ENCODE data around the gene ASTN2.

Gene ASTN2

DNA sequence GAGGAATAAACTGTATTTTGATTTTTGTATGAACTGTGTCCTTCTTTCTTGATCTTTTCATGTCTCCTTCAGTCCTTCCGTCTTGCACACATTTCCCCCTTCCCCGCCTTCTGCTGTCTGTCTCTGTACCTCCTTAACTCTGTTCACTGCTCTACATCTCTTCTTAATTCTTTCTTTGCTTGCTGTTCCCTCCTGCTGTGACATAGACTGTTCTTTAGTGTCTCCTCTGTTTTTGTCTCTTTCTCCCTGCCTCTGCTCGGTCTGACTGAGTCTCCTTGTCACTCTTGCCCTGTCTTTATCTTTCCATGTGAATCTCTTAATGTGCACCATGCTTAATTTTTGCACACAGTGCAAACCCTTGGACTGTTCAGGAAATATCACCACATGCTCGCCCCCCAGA is 614.8 kb downstream of the ASTN2 start:
- no peak for DNase-seq (ENCODE audit: low read depth)

DNA sequence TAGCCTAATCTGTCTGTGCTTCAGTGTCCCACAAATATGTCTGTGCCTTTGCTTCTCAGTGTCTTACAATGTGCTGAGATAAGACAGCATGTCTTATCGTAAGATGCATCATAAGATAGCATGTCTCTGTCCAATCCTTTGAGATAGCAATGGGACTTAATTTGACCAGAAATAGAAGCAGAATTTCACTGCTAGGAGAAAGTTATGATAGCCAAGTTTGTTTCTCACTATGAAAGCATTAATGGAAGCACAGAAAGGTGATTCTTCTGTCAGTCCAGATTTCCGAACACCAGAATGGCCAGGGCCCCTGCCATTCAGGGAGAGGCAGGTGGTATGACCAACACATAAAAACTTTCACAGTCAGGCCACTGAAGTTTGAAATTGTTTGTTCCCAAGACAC is 616.3 kb downstream of the ASTN2 start:
- no peak for DNase-seq (ENCODE audit: low read depth)

DNA sequence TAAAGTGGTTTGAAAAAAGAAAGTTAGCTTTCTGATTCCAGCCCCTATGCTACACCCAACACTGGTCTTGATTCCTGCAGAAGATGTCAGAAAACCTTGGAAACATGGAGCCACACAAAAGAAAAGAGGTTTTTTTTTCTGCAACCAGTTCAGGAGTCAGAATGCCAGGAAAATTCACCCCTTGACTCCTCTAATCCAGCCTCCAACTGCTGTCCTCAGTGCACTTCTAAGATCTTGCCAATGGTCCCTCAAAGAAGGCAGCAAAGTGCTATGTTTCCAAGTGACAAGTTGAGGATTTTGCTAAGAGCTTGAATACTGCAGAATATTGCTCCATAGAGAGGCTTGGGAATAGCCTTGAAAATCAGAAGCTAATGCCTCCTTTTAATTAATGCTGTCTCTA is 617.6 kb downstream of the ASTN2 start:
- no peak for DNase-seq (ENCODE audit: low read depth)

DNA sequence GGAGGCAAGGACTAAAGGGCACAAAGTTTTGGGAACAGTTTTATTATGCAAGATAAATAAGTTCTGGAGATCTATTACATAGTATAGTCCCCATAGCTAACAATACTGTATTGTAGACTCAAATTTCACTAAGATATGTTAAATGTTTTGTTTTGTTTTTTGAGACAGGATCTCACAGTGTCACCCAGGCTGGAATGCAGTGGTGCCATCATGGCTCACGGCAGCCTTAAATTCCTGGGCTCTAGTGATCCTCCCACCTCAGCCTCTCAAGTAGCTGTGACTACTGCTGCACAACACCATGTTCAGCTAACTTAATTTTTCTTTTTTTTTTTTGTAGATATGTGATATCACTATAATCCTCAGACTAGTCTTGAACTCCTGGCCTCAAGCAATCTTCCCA is 618.2 kb downstream of the ASTN2 start:
- no peak for DNase-seq (ENCODE audit: low read depth)

DNA sequence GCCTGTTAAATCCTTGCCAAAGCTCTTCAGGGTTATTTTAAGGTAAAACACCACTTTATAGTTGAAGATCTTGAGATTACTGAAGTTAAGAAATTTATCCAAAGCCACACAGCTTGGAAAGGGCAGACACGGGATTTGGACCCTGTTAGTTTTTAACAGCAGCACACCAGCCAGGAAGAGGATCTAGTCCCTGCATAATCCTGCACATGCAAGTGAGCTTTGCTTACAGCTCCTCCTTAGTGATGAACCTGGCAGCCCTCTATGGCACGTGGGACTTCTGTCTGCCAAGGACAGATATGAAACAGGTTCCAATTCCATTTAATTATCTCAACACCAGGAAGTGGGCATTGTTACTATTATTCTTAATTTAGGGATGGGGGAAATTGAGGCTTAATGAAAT is 619.0 kb downstream of the ASTN2 start:
- DNase-seq (ENCODE audit: low read depth), result no peak

DNA sequence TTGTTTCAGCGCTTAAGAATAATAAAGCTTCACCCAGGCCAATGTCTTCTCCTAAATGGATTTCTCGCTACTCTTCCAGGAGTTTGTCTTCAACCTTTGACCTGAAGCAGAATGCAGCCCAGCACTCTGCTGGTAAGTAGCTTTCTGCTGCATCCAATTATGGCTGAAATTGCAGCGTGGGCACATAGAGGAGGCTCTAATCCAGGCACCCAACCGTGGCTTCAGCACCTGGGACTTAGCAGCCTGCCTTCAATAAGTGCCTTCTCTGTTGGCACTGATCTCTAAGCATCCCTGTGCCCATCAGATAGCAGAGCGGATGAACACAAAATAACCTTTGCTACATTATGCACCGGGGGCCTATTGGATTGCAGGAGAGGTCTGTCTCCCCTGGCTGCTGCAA is 622.6 kb downstream of the ASTN2 start:
- no peak for DNase-seq (ENCODE audit: low read depth)

DNA sequence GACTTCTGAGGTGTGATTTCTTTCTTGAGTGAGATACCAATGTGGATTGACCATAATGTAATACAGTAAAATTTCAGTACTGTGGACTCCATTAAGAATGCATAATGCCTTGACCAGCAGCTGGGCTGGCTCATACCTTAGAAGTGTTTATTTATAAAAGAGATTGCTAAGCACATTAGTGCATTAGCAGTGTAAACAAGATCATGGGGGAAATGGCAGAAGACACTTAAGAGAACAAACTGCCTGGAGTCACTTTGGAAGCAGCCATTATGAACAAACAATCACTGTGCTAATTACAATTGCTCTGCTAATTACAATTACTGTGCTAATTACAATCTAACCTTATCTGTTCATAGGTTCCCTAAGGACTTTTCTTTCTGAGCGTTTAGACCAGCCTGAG is 623.5 kb downstream of the ASTN2 start:
- DNase-seq (ENCODE audit: low read depth), result no peak

DNA sequence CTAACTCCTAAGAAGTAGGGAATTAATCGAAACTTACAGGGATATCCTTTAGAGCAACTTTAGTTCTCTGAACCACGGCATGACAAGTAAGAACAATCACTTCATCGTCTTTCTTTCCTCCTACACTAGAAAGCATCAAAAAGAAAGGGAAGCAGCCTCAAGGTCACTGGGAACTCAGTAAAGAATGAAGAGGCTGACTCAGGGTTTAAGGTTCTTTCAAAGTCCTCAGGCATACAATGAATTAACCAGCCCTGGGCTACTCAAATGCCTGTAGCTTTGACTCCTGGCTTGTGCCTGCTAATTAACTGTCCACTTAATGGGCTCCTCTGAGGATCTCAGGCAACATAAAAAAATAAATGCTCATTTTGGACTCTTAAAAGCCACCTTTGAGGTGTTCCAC is 625.8 kb downstream of the ASTN2 start:
- DNase-seq (ENCODE audit: low read depth), result no peak

DNA sequence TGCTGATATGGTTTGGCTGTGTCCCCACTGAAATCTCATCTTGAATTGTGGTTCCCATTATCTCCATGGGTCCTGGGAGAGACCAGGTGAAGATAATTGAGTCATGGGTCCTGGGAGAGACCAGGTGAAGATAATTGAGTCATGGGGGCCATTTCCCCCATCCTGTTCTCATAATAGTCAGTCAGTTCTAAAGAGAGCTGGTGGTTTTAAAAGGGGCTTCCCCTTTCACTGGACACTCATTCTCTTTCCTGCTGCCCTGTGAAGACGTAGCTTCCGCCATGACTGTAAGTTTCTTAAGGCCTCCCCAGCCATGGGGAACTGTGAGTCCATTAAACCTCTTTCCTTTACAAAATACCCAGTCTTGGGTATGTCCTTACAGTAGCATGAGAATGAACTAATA is 628.1 kb downstream of the ASTN2 start:
- no peak for DNase-seq (ENCODE audit: low read depth)

DNA sequence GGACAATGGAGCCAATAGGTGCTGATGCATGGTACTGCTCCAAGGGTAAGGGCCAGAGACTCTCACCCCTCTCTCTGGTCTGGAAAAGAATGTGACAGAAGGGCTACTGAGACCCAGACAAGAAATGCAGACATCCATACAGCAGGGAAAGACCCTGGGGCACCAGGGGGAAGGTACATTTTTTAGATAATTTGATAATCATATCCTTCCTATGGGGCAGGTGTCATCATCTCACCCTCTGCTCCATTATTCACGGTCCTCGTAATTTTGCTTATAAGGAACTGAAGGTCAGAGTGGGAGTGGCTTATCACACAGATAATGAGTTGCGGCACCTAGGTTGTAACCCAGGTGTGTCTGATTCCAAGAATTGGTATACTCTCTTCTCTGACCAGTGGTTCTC is 637.7 kb downstream of the ASTN2 start:
- no peak for DNase-seq (ENCODE audit: low read depth)

DNA sequence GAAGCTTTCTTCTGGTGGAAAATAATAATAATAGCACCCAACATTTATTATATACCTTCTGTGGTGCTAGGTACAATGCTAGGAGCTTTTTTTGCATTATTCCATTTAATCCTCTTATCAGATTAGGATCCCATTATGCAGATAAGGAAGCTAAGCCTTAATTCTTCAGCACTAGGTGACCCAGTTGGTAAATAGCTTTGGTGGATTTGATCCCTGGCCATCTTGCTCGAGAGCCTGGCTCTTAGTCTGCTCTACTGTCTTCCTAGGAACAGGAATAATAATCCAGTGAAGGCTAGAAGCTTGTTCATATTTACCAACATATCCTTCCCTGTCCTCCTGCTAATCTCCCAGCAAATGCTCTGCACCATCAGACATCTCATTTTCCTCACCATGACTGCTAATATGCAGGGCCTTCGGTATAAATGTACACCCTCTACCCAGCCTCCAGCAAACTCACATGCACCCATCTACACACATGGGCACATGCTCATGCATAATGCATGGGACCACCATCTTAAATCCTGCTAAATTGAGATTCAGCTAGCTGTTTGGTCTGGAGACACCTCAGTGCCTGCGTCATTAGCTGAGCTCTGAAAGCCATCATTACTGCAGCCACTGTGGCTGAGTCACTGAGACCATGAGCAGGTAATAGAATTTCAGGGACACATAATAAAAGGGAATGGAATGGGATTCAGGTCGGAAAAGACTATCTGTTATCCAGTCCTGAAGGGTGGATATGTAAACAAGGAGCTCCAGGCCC is 640.3 kb downstream of the ASTN2 start:
- DNase-seq (ENCODE audit: low read depth), result no peak

DNA sequence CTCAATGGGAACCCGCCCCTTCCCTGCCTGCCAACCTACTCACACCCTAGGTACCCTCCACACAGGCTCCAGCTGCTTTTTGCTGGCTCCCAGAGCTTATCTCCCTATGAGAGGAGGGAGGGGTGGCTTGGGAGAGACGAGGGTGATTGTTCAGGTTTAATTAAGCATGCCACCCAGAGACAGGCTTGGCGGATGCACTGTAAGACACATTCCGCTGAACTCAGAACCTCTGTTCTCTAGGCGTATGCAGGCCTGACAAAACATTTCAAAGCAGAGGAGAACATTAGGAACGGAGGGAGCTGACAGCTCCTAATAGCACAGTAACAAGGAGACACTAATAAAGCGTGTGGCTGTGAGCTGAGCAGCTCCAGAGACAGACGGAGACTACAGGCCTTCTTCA is 647.6 kb downstream of the ASTN2 start:
- DNase-seq (ENCODE audit: low read depth), result no peak

DNA sequence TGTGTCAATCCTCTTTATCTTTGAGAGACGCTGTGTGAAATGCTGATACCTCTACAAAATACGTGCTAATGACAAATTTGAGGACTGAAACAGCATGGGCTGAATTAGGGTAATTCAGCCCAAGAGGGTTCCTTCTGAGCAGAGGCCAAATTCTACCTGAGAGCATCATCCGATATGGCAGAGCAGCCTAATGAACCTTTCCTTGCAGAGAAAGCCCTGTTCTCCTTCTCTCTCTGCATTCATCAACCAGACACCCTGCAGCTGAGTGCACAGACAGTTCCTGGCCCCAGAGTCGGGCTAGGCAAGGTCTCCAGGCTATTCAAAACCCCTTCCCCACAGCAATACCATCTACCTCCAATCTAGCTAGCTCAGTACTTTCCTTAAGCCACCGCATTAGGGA is 649.8 kb downstream of the ASTN2 start:
- DNase-seq (ENCODE audit: low read depth), result no peak

DNA sequence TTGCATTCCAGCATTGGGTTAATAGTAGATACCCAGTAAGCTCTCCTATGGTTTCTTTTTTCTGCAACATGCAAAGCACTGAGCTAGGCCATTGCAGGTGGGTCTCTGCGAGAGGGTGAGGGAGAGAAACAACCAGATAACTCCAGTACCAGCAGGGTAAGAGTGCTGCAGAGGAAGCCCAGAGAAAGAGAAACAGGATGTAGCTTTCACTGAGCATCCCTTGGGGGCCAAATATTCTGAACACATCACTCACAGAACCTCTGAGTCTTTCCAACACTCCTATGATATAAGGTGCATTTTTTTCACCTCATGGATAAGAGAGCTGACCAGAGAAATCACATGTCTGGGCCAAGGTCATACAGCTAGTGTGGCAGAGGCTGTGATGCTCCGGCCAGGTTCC is 651.1 kb downstream of the ASTN2 start:
- DNase-seq (ENCODE audit: low read depth), result no peak

DNA sequence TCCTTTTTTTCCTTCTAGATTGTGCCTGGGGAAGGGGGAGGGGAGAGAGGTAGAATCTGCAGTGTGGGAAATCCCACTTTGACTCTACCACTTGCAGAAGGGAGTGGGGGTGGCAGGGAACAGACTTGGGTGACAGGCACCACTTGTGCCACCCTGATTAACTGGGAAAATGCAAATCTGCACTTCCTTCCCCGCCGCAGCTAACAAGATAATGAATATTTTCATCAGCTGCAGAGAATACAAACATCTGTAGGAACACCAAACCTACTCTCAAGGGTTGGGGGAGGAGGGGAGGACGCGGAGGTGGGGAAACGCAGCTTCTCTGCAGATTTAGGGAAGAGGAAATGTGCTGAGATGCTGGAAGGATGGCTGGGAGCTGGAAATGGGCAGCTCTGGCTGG is 654.2 kb downstream of the ASTN2 start:
- no peak for DNase-seq (ENCODE audit: low read depth)

DNA sequence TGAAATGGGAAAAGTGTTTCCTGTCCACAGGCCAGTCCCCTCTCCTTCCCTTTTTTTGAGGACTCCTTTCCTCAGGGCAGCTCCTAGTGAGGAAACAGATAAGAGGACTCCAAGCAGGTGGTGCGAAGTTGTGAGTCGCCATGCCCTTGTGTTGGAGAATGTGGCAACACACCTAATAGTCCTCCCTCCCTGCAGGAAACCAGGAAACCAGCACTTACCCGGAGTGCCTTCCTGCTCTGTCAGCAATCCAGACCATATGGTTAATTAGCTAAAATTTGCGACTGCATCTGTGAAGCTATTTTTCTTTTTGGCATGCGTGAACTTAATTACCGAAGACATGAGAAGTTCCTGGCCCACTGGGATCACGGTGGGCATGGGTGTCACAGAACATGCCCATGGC is 657.8 kb downstream of the ASTN2 start:
- DNase-seq (ENCODE audit: low read depth), result no peak

DNA sequence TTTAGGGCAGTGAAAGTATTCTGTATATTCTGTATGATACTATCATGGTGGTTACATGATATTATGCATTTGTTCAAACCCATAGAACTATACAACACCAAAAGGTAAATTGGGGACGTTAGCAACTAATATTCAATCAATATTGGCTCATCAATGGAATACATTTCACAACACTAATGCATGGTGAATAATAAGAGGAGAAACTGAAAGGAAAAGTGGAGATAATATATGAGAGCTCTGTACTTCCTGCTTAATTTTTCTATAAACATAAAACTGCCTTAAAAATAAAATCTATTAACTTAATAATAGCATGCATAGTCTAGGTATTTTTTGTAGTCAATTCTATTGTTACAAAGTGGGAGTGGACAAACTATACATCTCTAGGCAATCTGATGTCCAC is 661.5 kb downstream of the ASTN2 start:
- DNase-seq (ENCODE audit: low read depth), result no peak

DNA sequence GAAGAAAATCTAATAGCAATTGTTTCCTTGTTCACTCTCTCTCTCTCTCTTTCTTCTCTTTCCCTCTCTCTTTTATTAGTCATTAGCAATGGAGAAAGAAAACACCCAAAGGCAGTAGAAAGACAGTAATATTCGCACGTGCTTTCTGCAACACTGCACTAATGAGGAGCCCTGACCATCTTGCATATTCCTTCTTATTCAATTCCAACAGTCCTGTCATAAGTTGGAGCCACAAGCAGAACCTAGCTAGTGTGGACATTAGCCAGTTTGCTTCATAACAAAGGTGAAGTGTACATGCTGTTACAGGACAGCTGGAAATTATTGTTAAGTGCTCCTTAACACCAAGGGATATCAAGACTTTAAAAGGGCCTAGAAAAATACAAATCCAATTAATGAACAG is 664.3 kb downstream of the ASTN2 start:
- DNase-seq (ENCODE audit: low read depth), result no peak

DNA sequence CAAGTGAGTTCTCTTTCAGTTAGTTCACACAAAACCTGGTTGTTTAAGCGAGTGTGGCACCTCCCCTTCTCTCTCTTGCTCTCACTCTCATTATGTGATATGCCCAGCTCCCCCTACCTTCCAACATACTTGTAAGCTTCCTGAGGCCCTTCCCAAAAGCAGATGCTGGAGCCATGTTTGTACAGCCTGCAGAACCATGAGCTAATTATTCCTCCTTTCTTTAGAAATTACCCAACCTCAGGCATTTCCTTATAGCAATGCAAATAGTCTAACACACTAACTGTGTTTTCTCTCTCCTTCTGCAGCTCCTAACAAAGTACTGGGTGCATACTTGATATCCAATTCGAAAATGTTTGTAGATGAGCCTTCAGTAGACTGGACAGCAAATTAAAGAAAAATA is 665.1 kb downstream of the ASTN2 start:
- DNase-seq (ENCODE audit: low read depth), result no peak

DNA sequence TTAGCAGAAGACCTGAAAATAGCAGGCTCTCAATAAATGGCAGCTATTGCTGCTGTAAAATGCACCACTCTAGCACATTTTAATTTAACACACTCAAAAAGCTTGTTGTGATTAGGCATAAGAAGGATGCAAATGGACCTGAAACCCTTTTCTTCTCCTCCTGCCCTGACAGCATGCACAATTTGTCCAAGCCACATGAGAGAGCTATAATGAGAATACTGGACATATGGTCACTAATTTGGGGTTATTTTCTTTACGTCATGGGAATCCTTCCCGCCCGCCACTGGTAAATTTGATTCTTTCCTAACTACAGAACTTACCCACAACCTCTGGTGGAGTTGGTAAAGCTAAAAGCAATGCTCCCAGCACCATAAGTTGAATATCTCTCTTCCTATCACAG is 665.7 kb downstream of the ASTN2 start:
- DNase-seq (ENCODE audit: low read depth), result no peak

DNA sequence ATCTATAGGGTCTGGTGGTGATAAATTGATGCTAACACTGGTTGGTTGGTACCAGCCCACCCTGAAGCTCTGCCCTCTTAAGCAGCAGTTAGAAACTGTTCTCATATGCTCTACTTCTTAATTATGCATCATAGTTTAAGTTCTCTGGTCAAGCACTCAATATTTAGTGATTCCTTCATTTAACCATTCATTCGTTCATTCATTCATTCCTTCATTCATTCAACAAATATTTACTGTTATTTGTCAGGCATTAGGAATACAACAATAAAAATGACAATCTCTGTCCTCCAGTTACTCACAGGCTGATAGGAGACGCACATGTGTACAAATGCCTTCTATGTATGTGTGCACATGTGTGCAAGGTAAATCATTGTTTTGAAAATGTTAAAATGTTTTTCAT is 673.1 kb downstream of the ASTN2 start:
- no peak for DNase-seq (ENCODE audit: low read depth)

DNA sequence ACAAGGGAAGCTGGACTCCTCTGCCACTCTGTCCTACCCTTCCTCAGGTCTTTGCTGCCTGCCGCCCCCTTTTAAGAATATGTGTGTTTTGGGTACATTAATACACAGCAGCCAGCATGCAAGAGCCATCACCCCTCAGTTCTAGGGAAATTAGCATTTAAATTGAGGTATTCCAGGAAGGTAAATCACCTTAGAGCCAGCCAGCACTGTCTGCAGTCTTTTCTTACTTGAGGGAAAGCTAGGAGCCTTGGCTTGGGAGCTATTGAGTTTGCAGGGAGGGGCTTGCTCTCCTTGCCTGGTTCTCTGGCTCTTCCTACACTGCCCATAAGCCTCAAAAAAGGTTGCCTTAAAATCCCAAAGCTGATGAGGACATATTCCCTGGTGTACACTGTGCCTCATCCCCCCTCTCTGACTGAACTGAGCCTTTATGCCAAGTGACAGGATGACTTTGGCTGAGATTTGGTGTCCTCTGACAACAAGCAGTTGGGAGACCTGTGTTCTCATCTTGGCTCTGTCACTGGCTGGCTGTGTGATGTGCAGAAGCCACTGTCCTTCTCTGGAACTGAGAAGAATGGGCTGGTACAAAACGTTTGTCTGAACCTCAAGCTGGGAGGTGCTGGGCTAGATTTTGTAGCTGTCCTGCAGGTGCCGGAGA is 673.6 kb downstream of the ASTN2 start:
- no peak for DNase-seq (ENCODE audit: low read depth)

DNA sequence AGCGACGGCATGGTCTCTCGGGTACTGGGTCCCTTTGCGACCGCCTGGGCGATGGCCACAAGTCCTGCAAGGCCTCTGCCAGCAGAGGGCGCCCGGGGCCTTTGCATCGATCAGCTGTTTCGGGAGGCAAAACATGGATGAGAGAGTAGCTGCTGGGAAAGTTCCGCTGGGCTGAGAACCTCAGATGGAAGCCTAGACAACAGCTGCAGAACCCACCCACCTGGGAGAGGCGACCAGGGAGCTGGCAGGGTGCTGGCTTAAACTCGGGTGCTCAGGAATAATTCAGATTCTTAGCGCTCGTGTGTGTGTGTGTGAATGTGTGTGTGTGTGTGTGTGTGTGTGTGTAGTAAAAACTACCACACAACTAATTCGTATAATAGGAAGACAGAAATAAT is 677.7 kb downstream of the ASTN2 start:
- DNase-seq (ENCODE audit: low read depth), result peak; percentile 23
